Measurements from ENCODE around the gene THSD7B. TPM values are rescaled to one million over a fixed set of nuclear protein-coding genes. Genes with fewer than 3 reads are reported as not detected.

The THSD7B gene
- total RNA-seq, 1 donor from 2014 or later: 12.0 TPM

DNA sequence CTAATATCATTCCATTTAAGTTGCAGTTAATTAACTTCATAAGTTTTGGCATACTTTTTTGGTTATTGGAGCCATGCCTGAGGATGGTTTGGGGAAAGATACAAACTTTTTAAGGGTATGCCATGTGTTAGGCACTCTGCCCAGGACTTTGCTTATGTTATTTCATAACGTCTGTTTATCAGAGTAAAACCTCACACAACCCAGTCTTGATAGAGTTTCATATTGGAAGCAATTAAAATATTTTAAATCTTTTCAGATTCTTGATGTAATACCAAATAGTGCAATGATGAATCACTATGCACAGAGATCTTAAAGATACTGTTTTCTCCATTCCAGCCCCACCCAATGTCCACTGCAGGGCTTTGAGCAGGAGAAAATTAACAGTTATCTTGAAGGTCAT is 669.8 kb downstream of the THSD7B start:
- TF ChIP-seq, protein P1, sequence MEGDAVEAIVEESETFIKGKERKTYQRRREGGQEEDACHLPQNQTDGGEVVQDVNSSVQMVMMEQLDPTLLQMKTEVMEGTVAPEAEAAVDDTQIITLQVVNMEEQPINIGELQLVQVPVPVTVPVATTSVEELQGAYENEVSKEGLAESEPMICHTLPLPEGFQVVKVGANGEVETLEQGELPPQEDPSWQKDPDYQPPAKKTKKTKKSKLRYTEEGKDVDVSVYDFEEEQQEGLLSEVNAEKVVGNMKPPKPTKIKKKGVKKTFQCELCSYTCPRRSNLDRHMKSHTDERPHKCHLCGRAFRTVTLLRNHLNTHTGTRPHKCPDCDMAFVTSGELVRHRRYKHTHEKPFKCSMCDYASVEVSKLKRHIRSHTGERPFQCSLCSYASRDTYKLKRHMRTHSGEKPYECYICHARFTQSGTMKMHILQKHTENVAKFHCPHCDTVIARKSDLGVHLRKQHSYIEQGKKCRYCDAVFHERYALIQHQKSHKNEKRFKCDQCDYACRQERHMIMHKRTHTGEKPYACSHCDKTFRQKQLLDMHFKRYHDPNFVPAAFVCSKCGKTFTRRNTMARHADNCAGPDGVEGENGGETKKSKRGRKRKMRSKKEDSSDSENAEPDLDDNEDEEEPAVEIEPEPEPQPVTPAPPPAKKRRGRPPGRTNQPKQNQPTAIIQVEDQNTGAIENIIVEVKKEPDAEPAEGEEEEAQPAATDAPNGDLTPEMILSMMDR (IDR thresholded peaks at IDR 0.05; ENCODE audit: unreplicated experiment): no peak
- Mint-ChIP-seq H3K36me3 (ENCODE audit: insufficient read depth) (no peaks in the 10 kb centered on the region), H3K4me3 (ENCODE audit: low read depth) (no peak overlapping the region), H3K4me1 (ENCODE audit: low read depth) (peaks cover 12% of the 10 kb centered on the region), H3K27me3 (no peaks in the 10 kb centered on the region), H3K9me3 (ENCODE audit: low read depth) (peaks cover 3% of the 10 kb centered on the region), H3K27ac (no peak overlapping the region)
- DNase-seq (ENCODE audit: low spot score, unreplicated experiment): no peak

DNA sequence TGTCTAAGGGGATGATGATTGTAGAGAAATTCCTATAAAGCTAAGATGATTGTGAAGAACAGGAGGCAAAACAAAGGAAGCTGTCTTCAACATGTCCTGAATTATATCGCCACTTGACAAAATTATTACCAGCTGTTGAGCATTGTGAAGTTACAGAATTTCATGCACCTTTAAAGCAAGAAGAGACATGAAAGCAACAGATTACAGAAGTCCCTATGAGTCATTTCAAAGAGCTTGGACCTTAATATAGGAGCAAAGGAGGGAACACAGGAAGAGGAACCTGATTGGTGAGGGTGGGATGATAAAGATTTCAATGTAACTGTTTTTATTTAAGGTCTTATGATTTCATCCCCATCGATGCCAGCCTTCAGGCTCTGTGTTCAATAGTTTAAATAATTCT is 672.0 kb downstream of the THSD7B start:
- Mint-ChIP-seq H3K4me1 (ENCODE audit: low read depth) (peaks cover 12% of the 10 kb centered on the region), H3K4me3 (ENCODE audit: low read depth) (no peak overlapping the region), H3K9me3 (ENCODE audit: low read depth) (peaks cover 2% of the 10 kb centered on the region), H3K27ac (no peak overlapping the region), H3K36me3 (ENCODE audit: insufficient read depth) (no peaks in the 10 kb centered on the region), H3K27me3 (no peaks in the 10 kb centered on the region)
- TF ChIP-seq, protein P1 (IDR thresholded peaks at IDR 0.05; ENCODE audit: unreplicated experiment): no peak
- no peak for DNase-seq (ENCODE audit: low spot score, unreplicated experiment)

DNA sequence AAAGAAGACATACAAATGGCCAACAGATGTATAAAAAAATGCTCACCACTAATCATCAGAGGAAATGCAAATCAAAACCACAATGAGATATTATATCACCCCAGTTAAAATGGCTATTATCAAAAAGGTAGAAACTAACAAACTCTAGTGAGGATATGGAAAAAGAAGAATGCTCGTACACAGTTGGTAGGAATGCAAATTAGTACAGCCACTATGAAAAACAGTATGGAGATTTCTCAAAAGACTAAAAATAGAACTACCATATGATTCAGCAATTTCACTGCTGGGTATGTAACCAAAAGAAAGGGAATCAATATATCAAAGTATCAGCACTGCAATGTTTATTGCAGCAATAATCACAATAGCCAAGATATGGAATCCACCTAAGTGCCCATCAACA is 679.6 kb downstream of the THSD7B start:
- TF ChIP-seq, protein P1 (IDR thresholded peaks at IDR 0.05; ENCODE audit: unreplicated experiment): no peak
- H3K9me3 Mint-ChIP-seq (ENCODE audit: low read depth): no peaks in the 10 kb centered on the region
- H3K4me3 Mint-ChIP-seq (ENCODE audit: low read depth): no peak overlapping the region
- no peaks in the 10 kb centered on the region for H3K4me1 Mint-ChIP-seq (ENCODE audit: low read depth)
- no peak for DNase-seq (ENCODE audit: low spot score, unreplicated experiment)
- H3K36me3 Mint-ChIP-seq (ENCODE audit: insufficient read depth): peaks cover 2% of the 10 kb centered on the region
- H3K27me3 Mint-ChIP-seq: no peaks in the 10 kb centered on the region
- H3K27ac Mint-ChIP-seq: no peak overlapping the region

DNA sequence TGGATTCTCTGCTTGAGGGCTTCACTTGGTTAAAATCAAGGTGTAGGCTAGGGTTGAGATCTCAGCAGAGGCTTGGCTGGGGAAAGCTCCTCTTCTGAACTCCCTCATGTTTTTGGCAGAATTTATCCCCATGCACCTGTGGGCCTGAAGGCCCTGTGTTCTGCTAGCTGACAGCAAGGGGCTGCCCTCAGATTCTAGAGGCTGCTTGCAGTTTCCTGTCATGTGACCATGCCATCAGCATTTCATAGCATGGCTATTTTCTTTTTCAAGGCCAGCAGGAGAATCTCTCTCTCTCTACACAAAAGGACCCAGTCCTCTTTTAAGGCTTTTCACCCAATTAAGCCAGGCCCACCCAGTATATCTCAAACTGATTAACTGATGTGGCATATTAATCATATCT is 684.1 kb downstream of the THSD7B start:
- no peaks in the 10 kb centered on the region for H3K4me1 Mint-ChIP-seq (ENCODE audit: low read depth)
- no peaks in the 10 kb centered on the region for H3K27me3 Mint-ChIP-seq
- H3K27ac Mint-ChIP-seq: no peak overlapping the region
- H3K4me3 Mint-ChIP-seq (ENCODE audit: low read depth): no peak overlapping the region
- TF ChIP-seq, protein P1 (IDR thresholded peaks at IDR 0.05; ENCODE audit: unreplicated experiment): no peak
- no peaks in the 10 kb centered on the region for H3K9me3 Mint-ChIP-seq (ENCODE audit: low read depth)
- no peak for DNase-seq (ENCODE audit: low spot score, unreplicated experiment)
- H3K36me3 Mint-ChIP-seq (ENCODE audit: insufficient read depth): peaks cover 2% of the 10 kb centered on the region

DNA sequence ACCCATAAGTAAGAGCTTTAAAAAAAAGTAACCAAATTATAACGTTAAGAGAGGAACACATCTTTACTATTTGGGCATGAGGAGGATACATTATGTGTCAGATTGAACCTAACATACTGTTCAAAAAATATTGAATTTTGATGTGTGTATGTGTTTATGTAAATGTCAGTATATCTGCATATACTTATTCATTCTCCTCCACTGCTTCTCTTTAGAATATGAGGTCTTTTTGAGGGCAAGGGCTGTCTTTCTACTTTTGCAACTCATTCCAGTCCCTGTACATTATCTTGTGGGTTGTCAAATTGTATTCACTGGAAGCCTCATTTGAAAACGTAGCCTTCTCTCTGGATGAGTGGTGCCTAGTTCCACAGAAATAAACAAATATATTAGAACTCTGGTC is 689.5 kb downstream of the THSD7B start:
- H3K4me1 Mint-ChIP-seq (ENCODE audit: low read depth): no peaks in the 10 kb centered on the region
- no peak for DNase-seq (ENCODE audit: low spot score, unreplicated experiment)
- TF ChIP-seq, protein P1 (IDR thresholded peaks at IDR 0.05; ENCODE audit: unreplicated experiment): no peak
- no peak overlapping the region for H3K4me3 Mint-ChIP-seq (ENCODE audit: low read depth)
- H3K27me3 Mint-ChIP-seq: no peaks in the 10 kb centered on the region
- H3K27ac Mint-ChIP-seq: no peak overlapping the region
- H3K9me3 Mint-ChIP-seq (ENCODE audit: low read depth): peaks cover 3% of the 10 kb centered on the region
- H3K36me3 Mint-ChIP-seq (ENCODE audit: insufficient read depth): no peaks in the 10 kb centered on the region

All from progenitor cell of endocrine pancreas (in vitro differentiated cells).